Inferior parietal cortex (tissue), 1 donor: ENCODE data around the gene BRF1.

Experiments
- DNase-seq: peaks from one replicate; pipeline ENCODE4 v3.0.0-alpha.2; 2016; ENCODE audit errors: extremely low spot score

BRF1 gene

DNA sequence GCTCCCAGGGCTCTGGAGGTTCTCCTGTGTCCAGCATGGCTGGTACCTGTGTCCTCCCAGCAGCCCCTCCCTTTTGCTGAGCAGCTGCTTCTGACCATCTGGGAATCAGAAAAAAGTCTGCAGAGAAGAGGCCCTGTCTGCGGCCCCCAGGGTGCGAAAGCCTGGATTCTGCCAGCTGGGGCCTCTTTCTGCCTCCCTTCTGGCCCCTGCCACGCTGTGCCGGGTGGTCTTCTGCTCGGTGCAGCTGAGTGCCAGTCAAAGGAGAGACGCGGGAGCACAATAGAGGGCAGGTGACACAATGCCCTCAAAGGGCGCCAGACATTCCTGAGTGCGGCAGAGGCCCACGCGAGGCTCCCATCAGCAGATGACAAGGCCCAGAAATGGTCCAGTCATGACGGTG is 39.8 kb downstream of the BRF1 start:
- DNase-seq = no peak

DNA sequence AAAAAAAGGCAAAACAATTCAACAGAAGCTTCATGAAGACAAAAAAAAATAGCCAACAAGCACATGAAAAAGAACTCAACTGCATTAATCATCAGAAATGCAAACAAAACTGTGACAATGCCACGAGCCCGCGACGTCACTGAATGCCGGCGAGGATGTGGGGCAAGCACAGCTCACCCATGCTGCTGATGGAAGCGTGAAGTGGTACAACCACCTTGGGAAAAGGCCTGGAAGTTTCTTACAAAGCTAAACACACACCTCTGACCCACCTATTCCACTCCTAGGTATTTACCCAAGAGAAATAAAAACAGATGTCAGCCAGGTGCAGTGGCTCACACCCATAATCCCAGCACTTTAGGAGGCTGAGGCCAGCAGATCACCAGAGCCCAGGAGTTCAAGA is 42.0 kb downstream of the BRF1 start:
- DNase-seq = no peak

DNA sequence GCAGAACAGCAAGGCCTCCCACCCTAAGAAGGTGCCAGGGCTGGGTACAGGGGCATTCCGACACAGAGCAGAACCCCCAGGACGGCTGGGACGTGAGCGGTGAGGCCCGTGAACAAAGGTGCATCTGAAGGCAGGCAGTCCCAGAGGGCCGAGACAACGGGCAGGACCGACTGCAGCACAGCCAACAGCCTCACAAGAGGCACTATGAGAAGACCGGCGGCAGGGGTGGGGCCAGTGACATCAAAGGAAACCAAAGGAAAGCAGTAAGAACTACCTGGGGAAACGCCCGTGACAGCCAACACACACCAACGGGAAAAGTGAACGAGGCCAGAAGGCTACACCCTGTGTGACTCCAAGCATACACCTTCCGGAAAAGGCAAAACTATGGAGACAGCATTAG is 43.3 kb downstream of the BRF1 start:
- DNase-seq = no peak

DNA sequence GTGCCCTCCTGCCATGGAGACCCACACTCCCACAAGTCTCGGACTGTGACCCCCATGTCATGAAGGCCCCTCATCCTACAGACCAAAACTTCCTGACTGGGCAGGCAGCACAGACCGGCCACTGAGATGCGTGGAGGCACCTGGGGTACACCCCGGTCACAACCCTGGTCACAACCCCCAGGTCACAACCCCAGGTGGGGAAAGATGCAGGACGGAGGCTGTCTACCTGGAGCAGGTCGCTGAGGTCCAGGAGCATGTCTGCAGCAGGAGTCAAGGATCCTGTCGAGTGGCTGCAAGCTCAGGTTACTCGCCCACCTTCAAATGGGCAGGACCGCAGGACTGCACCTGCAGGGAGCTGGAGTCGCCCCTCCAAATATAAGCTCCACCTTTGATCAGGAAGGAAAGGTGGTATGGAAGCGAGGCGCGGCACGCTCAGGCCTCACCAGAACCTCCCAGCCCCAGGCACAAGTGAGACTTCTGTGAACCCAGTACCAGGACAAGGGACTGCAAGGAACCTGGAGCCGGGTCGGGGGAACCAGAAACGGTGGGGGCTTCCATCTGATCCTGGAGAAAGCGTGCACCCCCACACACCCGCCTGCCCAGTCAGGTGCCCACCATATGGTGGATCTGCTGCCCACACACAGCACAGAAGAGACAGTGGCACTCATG is 44.4 kb downstream of the BRF1 start:
- DNase-seq = no peak

DNA sequence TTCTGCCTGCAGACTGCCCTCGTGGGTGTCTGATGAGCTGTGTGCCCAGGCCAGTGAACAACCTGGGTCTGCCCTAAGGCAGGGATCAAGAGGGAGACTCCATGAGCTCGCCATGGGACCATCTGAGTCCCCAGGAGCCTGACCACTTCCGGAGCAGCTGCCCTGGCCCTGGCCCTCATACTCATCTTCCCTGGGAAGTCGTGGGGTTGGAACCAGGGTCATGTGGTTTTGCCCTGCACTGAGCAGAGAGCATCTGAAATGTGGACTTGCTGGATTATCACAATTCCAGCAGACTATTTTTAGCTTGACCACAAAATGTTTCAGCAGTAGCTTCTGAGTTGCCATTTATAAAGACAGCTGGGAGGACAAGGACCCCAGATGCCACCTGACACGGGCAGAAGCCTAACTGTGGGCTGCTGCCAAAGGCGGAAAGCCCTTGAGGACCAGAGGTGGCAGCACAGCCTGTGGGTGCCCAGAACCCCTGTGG is 45.7 kb downstream of the BRF1 start:
- no peak for DNase-seq

DNA sequence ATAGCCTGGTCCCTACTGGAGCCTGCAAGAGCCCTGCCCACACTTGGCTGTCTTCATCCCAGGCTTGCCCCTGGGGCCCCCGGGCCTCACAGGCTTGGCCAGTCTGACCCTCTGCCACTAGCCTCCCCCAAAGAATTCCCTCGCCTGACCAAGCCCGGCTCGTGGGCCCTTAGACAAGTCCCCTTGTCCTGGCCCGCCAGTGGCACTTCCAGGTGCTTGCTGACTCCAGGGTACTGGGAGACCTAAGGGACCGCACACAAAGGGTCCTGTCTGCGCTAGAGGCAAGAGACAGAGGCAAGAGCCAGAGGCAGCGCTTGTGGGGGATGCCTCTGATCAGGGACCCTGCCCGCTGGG is 47.5 kb downstream of the BRF1 start:
- DNase-seq = no peak

DNA sequence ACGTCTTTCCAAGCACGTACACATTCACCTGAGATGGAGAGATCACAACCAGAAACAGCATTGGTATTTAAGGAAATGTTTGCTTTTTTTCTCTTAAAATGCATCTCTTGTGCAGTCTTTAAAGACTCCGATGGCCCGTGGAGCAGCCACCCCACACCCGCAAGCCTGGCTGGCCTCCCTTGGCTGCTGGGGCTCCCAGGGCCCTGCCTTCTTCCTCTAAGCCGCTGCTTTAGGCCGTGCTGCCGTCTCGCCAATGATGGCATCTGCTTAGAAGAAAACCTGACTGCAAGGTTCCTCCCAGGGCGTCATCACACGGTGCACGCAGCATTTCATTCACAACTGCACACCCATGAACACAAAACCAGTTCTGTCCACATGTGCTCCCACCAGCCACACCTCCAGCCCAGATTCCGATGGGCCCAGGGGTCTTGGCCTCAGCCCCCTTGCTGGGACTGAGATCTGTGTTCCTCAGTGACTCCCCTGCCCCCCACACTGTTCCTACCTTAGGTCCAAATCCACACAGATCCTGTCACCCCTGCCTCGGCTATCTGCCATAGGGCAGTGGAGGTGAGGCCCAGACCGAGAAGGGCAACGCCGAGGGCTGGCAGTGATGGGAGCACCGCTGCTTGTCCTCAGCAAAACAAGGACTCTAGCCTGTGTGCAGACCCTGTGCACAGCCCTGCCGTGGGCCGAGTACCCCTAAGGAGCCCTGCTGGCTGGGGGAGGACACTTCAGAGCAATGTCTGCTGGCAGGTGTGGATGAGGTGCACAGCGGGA is 48.1 kb downstream of the BRF1 start:
- no peak for DNase-seq

DNA sequence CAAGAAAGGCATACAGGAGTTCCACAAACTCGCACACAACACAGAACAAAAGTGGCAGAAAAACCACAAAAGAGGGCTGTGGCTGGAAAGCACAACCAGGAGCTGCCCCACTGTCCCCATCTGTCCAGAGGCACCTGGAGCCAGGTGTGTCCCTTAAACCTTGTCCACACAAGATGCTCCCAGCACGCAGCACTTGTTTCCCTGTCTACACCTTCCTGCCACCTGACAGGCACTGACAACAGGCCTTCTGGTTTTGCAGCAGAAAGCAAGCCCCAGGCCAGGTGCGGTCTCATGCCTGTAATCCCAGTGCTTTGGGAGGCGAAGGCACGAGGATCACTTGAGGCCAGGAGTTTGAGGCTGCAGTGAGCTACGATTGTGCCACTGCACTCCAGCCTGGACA is 48.9 kb downstream of the BRF1 start:
- DNase-seq = no peak

DNA sequence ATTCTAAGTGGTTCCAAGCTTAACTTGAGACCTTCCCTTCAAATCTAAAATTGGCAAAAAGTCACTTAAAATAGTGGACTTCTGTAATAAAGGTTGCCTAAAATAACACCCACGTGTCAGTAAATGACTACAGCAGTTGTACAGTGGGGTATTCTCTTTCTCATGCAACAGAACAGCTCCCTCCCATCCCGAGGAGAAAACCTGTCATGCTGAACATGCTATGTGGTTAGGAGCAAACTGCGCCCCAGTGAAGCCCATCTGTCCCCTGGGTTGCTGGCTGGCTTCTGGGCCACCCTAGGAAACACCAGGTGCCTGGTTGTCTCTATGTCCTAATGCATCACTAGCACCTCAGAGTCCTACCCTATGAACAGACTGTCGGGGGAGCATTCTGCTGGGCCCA is 49.8 kb downstream of the BRF1 start:
- no peak for DNase-seq

DNA sequence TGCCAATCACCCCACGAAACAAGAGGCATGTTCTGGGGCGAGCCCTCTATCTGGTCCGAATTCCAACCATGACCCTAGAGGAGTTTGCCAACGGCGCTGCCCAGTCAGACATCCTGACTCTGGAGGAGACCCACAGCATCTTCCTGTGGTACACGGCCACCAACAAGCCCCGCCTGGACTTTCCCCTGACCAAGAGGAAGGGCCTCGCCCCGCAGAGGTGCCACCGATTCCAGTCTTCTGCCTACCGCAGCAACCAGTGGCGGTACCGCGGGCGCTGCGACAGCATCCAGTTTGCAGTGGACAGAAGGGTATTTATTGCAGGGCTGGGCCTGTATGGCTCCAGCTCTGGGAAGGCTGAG is 50.8 kb downstream of the BRF1 start:
- no peak for DNase-seq

DNA sequence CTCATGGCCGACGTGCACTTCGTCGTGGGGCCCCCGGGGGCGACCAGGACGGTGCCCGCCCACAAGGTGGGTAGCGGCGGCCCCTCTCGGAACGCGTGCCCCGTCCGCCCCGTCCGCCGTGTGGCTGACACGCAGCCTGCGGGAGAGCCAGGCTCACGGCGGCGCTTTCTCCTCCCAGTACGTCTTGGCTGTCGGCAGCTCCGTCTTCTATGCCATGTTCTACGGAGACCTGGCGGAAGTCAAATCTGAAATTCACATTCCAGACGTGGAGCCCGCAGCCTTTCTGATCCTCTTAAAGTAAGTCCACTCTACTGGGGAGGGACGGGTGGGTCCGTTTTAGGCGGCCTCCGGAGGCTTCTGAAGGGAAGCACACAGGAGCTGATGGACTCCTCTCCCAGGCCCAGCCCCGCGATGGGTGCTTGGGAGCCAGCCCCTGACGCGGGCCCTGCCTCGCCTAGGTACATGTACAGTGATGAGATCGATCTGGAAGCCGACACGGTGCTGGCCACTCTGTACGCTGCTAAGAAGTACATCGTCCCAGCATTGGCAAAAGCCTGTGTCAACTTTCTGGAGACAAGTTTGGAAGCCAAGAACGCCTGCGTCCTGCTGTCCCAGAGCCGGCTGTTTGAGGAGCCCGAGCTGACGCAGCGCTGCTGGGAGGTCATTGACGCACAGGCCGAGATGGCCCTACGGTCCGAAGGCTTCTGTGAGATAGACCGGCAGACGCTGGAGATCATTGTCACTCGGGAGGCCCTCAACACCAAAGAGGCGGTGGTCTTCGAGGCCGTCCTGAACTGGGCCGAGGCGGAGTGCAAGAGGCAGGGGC is 51.4 kb downstream of the BRF1 start:
- no peak for DNase-seq

DNA sequence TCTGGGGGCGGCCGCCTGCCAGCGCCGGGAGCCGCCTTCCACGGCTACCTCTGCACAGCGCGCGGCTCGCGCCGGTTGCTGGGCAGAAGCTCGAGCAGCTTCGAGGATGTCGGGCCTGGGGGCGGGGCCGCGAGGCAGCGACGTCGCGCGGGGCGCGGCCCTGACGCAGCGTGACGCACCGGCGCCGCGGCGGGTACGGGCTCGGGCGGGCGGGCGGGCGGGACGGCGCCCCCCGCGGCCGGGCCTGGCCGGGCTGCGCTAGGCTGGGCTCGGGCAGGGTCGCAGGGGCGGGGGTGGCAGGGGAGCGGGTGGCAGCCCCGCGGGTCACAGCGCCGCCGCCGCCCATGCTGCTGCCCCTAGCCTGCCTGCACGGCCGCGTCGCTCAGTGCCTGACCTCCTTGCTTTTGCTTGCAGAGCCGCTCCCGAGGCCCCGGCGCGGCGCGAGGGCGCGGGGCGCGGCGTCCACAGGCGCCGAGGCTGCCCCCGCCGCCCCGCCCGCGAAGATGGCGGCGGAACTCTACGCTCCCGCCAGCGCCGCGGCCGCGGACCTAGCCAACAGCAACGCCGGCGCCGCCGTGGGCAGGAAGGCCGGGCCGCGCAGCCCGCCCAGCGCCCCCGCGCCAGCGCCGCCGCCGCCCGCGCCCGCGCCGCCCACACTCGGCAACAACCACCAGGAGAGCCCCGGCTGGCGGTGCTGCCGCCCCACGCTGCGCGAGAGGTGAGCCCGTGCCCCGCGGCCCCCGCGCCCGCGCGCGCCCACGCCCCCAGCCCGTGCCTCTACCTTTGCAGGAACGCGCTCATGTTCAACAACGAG is 52.2 kb downstream of the BRF1 start, which contains the start of gene BTBD6:
Gene BTBD6 (plus strand): TSS at position 166 of the 814 bp plus-strand sequence. CDS start 179 bp downstream, at position 345.
- peak; percentile 56 for DNase-seq

DNA sequence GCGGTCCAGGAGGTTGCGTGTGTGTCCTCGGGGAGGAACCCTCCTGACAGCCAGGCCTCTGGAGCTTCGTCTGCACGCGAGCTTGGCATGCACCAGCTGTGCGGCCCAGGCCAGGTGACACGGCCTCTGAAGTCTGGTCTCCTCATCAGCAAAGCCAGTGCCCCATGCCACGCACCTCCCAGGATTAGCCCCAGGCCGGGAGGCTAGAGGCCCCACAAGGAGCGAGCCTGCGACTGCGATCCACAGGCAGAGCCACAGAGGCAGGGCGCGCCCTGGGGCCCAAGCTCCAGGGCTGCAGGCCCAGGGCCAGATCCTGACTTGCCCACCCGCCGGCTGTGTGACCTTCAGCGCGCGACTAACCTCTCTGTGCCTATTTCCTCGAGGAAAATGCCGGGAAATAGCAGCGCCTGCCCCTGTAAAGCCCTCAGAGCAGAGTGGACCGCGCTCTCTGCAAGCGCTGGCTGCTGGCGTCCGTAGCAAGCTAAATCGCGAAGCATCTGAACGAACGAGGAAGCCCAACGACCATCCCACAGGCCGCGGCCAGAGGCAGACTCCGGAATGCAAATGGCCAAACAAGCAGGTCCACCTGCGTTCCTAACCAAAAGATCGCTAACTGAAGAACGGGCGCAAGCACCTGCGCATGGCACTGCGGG is 53.0 kb downstream of the BRF1 start:
- no peak for DNase-seq

DNA sequence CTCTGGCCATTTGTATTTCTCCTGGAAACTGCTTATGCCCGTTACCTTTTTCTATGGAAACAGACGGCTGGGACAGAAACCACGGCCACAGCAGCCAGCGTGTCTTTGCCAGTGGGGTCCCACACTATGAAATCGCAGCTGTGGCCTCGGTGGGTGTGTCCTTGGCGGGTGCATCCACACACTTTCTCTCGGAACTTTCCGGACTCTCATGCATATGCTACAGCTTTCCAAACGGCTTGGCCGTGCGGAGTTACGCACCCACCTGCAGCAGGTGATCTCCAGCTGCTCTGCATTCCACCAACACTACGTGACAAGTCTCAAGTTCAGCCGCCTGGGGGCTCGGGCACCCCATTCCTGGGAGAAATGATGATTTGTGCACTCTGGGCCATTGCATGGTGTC is 53.8 kb downstream of the BRF1 start:
- DNase-seq = no peak

DNA sequence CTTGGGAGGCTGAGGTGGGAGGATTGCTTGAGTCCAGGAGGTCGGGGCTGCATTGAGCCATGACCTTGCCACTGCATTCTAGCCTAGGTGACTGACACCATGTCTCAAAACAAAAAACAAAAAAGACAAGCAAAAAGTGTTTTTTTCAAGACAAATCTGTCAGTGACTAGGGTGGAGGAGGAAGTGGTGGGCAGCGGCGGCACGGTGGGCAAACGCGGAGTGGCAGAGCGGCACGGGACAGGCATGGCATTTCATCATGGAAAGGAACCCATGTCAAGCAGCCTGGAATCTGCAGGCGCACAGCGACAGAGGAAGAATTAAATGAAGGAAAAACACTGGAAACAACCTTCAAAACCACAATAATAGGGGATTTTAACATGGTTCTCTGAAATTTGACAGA is 56.5 kb downstream of the BRF1 start:
- no peak for DNase-seq

DNA sequence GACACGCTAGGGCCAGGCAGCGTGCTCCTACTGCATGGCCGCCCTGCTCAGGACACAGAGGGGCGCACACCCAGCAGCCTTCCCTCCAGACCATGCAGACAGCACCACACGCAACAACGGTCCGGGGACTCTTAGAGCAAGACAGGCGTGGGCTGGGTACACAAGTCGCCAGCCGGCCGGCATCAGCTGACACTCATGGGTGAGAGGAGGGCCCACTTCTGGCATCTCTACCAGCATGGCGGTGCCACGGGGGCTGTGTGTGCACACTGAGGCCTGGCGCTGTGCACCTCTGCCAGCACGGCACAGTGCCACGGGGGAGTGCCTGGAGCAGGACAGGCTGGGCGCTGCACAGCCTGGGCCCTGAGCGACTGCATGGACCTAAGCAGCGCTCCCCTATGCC is 59.2 kb downstream of the BRF1 start:
- DNase-seq = no peak

DNA sequence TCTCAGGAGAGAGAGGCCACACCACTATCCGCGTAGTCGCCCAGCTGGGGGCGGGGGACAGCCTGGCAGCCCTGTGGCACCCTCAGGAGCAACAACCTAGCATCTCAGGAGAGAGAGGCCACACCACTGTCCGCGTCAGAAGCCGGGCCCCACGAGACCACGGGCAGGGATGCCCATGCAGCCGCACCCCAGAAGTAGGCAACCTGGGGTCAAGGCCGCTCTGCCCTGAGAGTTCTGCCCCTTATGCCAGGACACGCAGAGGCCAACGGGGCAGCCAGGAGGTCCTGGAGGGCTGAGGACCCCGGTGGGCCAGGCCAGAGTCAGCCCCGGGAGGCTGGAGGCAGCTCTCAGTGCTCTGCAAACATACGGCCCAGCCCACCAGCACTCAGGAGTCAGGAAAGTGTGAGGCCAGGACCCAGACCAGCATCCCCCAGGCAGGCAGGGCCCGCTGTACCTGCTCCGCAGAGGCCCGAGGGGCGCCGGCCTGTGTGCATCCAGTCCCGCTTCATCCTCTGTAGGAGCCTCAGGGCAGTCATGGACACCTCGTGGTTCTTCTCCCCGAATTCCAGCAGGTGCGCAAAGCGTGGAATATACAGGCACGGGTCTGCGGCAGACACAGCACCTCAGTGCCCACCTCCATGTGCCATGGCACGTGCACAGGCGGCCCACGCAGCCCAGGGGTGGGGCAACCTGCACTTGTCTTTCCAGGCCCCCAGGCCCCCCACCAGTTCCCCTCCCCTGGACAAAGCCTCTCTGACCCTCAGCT is 59.8 kb downstream of the BRF1 start:
- DNase-seq = no peak

DNA sequence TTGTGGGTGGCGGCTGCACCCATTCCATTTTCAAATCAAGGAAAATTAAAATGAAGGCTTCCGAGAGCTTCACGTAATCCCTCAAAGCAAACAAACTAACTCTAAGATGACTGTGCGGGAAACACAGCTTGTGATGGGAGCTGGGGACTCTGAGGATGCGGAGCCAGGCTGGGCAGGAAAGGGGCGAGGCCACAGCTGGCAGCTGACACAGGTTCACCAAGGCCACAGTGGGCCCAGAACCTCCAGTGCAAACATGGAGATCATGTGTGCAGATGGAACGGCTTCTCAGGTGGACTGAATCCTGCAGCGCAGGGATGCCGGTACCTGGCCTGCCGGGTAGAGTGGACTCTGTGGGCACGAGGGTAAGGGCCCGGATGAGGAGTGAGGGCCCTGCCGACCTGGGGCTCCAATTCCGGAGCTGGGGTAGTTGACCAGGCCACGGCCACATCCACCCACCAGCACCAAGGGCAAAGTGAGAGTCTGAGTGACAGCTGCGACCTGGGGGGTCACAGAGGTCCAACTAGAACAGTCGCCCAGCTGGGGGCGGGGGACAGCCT is 71.6 kb downstream of the BRF1 start:
- DNase-seq = no peak

DNA sequence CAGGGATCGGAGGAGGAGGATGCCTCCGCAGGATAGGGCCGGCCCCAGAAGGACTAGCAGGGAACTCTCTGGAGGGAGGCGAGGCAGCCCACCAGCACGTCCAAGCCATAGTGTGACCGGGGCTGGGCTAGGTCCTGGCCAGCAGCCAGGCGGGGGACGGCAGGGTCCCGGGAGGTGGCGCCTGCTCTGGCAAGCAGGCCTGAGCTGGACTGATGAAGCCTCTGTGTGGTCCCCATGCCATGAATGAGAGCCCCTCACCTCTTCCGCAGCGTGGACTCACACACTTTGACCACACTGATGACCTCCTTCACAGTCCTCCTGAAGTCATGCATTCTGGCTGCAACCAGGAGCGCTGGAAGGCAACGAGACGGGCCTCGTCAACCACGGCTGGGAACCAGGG is 72.2 kb downstream of the BRF1 start:
- DNase-seq = no peak

DNA sequence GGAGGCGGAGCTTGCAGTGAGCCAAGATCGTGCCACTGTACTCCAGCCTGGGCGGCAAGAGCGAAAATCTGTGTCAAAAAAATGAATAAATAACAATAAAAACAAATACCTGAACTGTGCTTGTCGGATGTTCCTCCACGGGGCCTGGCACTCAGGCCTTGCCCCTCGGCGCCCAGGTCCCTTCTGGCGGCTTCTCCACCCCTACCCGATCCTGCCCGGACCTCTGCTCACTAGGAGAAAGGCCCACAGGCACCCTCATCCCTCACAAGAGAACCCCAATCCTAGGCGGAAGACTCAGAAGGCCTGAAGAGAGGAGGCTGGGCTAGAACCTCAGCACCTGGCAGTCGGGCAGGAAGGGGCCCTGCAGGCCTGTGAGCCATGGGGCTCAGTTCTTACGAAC is 73.5 kb downstream of the BRF1 start:
- DNase-seq = no peak
